Daoy (cell line): ENCODE results near the gene VSIG4. TPM values are rescaled to one million over a fixed set of nuclear protein-coding genes. Genes with fewer than 3 reads are reported as not detected.

Experiments
- DNase-seq: peaks from one replicate; pipeline ENCODE4 v3.0.0-alpha.2; 2015; ENCODE audit warnings: low read depth
- total RNA-seq: library from RNA; depleted of rRNA; stranded (reverse); fragments of >200 nt; shearing (Covaris generic); gene quantifications from 2 replicates; pipeline ENCODE4 v1.2.3, GENCODE V29; 2014

Gene VSIG4
- total RNA-seq, 1 experiment from 2014 or later: not detected

DNA sequence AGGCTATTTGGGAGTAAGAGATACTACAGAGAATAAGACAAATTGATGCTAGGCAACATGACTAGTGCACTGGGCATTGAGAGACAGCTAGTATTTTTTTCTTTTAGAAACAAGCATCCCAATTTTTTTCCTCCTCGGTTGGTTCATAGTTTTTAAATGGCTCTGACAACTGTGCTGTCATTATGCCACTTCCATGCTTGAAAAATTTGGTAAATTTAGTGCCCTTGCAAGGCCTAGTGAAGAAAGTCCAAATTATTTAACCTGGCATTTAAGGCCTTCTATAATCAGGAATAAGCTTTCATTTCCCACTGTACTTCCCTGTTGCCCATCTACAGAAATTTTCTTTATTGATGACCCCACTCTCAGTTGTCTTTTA, 15.8 kb downstream of the VSIG4 start:
- DNase-seq: no peak

DNA sequence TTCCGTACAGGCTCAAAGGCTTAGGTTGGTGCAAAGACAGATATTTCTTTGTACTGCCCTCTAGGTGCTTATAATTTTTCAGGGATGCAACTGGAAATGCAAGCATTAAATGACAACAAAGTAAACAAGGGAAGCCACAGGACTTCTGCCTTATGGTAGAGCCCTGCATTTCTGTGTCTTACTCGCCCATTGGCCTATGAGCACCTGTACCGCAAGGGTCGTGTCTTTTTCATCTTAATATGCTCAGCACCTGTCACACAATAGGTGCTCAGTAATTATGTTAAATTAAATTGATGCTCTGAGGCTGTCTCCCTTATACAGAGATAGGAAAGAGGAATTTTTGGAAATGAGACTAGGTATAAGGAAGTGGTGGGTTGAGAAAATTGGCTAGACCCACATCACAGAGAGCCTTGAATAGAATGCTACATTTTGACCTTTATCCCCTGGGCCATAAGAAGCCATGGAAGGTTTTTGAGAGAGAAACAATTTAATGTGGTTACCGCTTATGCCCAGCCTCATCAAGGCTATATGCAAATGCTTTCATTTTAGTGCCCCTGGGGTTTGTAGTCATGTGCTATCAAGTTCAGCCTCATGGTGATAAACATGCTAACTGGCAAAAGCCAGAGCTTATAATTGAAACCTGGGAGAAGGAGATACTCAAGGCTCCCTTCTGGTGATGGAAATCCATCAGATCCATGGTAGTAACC, 16.3 kb downstream of the VSIG4 start:
- DNase-seq: no peak

DNA sequence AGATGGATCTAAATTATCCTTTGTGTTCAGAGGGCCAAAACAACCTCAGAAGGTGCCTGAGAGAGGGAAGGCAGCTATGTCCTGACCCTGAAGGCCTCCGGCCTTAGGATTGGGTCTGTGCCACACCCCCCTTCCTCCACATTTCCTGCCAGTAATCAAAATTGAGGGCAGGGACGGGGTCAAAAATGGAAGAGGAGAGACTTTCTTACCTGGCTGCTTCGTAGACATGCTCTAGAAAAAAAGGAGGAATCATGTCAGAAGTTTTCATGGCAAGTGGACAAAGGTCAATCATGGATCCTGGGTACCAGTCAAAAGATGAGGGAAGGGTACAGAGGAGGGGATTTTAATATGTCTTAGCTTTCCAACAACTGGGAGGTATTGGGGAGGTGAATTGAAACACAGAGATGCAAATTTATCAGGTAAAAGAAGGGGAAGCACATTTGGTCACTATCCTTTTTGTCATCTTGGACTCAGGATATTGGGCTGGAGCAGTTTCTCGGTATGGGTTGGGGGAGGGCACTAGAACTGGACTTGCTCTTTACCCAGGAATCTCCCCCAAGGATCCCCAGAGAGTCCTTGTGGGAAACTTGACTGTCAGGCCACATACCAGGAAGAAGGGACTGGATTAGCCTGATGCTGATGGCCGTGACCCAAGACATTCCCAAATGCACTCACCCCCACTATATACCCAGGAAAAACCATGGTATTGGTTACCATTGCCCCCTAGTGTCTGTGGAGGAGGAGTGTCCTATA, 17.1 kb downstream of the VSIG4 start:
- no peak for DNase-seq

DNA sequence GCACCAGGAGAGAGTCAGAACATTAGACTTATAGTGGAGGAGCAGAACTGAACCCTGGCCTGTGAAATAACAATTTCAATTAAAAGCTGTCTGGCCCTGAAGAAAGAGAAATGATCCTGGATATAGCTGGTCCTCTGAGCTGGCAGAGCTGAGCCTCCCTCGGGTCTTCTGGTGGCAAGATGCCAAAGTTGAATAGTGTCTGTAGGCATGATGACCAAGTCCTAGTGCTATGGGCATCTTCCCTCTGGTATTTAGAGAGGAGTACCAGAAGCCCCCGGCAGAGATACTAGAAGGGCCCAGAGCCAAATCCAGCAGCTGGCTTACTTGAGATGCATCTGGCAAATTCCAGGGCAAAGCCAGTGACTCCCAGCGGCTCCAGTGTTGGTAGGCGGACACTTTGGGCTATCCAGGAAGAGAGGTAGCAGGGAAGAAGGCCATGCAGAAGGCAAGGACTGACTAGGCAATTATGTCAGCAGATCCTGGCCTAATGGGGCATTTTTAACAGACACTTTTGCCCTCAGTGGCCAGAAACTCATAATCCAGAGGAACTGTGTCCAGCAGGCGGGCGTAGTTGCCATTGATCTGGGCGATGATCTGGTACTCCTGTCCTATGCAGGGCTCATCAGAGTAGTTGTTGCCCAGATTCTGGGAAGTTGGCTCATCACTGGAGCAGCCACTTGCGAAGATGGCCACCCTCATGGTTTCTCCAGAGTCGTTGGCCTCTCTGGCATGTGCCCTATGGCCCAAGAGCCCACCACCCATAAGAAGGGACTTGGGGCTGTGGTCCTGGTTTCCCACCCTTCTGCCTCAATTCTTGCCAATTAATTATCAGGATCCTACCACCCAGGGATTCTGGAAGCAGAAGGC, 17.9 kb downstream of the VSIG4 start:
- DNase-seq: no peak

DNA sequence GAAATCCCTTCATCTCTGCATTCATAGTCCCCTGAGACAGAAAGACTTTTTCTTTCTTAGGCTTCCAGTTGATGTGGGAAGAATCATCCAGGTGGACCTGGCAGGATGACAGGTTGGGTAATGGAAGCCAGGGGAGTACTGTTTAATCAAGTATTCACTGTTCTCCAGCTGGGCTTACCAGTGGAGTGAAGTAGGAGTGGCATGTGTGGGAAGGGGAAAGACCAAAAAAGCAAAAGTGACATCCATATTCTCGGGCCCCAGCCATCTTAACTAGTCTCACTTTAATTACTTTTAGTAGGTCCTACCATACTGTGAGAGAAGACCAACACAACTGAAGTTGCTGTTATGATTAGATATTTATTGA, 18.5 kb downstream of the VSIG4 start:
- DNase-seq: no peak

DNA sequence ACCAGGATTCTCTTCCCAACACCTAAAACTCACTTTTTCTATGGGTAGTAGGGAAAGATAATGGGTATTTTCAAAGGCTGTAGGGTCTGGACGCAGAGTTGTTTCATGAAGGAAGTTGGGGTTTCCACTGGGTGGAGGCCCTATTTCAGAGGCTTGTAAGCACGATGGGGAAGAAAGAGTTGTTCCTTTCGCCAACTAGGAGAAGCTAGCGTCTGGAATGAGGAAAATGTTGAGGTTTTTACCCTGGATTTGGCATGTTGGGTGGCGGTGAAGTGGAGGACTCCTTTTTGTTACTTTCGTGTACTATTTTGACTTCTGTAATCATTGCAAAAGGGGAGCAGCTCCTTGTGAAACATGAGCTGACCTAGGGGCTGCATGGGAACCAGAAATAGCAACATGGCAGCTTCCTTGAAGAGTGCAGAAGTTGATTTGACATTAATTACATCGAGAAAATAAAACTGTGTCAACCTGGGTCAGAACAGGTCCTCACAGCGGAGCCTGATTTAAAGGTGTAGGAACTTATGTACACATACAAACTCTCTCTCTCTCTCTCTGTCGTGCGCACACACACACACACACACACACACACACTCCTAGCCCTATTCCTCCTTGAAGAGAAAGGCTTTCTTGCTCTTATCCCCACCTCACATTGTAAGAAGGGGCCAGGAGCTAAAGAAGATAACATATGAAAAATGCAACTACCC, 19.1 kb downstream of the VSIG4 start:
- no peak for DNase-seq

DNA sequence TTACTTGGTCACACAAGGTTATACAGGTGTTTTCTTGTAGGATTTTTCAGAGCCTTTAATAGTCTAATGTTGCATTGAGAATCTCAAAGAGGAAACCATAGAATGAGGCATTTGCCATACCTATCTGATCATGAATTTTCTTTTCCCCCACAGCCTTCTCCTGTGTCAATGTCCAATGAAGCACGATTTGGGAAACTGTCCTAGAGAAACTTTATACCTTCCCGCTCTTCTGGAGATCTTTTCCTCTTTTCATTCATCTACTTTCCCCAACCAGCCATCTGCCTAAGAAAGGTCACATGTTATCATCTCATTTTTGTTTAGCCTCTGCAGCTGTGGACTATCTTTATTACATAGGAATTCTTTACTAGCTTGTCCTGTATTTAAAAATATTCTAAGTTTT, 19.9 kb downstream of the VSIG4 start:
- DNase-seq: no peak

DNA sequence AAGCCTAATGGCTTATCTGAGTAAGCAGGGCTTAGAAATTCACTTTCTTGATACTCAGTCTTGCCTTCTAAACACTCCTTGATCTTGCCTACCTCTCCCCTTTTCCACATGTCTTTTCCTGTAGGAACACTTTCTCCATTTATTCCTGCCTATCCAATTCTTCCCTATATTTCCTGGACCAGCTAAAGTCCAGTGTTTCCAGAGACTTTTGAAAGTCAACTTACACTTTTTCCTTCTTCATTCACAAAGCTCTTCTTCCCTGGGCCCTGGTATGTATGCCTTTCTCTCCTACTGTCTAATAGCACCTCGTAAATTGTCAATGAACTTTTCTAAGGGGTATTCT, 20.6 kb downstream of the VSIG4 start:
- no peak for DNase-seq

DNA sequence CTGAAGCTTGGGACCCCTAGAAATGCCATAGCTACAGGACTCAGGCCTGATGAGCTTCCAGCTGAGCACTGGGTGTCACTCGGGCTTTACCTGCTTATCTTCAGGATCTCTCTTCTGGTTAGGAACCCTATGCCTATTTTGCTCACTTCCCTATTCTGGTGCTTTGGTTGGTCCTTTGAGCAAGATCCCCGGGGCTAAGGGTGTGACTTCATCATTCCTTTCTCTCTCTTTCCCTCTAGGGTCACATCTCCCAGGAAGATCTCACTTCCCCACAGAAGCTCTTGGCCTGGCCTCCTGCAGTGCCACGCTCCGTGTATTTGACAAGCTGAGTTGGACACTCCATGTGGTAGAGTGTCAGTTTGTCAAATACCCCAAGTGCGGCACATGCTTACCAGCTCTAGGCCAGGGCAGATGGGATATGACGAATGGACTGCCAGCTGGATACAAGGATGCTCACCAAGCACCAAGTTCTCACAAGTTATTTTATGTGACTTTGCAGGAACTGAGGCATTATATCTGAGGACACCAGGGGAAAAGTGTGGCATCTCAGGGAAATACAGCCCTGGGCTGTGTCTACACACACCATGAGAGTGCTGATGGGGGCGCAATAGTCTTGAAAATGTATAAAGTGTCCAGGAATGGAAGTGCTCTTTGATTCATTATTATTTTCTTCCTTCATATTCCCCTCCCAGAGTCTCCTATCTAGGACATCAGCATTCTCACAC, 21.1 kb downstream of the VSIG4 start:
- DNase-seq: no peak

DNA sequence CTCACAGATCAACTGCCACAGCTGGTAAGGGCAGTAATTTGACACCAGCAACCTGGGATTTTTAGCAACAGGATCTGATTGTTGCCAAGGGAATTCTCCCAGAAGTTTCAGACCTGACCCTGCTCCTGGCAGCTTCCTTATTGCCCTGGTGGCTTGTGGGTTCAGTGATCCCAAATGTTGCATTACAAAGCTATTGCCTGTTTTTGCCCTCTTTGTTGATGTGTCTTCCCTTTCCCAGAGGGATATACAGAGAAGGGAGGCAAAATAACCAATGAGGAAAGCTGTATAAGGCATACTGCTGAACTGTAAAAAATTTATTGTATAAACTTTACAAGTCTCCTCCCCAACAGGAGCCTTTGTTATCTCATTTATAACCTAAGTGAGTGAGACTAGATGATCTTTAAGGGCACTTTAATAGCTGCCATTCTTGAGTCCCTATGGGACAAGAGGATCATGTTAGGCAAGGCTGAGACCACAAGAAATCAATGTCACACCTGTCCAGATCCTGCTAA, 22.2 kb downstream of the VSIG4 start:
- no peak for DNase-seq

DNA sequence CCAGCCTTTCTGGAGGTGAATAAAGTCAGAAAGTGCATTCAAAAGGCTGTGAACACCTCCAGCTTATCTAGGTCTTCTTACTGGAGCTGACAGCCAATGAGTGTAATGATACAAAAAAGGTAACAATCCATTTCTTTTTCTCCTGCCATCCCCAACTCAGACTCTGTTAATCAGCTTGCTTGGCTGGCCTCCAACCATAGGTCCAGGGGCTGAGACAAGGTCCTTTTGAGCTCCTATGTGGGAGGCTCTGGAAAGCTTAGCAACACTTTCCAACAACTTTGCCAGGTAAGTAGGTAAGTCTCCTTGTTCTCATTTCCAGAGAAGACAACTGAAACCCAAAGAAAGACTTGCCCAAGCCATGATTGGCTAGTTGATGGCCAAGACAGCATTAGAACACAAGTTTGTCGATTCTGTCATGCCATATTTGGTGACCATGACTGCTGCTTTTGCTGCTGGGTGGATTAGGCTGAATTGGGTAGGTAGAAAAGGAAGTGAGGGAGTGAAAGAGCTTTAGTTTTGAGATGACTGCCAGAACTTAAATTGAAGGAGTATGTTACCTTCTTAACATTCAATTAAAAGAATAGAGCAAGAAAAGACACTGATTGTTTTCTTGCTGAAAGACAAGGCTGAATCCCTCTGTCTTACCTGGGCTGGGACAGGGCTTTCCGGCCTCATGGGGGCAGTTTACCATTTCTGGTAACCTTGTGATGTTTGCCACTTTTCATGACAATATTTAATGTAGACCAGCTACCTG, 22.8 kb downstream of the VSIG4 start:
- no peak for DNase-seq

DNA sequence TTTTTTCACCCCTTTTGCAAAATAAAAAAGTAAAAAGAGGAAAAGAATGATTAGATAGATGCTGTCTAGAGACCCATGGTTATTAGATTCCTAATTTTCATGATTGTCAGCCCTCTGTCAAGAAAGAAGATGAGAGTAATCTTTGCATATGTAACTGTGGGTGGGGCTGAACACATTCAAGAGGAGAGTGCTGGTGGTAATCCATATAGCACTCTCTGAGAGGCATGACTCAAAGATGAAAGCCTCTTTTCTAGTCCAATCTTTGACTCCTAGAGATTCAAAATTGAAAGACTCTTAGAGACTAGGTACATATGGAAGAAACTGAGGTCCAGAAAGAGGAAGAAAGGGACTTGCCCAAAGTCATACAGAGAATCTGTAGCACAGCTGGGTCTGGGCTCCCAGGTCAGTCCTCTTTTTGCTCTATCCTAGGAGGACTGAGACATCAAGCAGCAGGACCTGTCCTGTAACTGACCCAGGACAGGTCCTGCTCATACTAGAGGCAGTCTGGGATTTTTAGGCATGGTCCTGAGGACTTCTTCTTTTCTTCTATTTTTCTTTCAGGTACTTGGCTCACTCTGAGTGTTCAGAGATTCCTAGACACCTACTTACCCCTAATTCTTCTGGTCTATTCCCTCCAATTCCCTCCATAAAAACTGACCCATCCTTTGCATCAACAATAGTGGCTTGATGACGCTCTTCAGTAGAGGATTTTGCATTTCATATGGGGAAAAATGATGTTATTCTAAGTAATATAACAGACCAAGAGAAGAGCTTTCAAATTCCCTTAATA, 23.8 kb downstream of the VSIG4 start:
- no peak for DNase-seq

DNA sequence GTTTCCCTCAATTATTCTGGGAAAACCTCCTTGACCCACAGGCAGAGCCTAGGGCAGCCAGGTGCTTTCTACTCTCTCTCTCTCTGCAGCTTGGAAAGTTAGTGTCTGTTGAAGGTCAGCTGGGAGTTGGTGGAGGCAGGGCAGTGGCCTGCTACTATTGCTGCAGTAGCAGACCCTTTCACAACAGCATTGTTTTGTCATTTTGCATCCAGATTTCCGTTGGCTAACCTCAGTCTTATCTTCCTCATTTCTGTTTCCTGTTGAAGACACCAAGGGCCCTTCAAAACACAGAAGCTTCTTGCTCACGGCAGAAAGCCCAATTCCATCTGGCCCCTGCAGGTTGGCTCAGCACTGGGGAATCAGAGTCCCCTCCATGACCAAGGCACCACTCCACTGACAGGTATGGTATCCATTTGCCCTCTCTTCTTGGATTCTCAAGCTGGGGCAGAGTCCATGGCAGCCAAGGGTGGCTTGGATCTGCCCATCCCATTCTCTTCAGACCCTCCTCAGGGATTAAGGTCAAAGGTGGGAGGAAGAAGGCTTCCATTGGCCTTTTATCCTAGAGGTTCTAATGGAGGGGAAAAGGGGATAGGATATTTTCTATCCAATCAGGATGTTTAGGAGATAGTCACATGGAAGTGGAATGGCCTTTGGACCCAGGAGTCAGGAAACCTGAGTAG, 24.6 kb downstream of the VSIG4 start:
- DNase-seq: no peak

DNA sequence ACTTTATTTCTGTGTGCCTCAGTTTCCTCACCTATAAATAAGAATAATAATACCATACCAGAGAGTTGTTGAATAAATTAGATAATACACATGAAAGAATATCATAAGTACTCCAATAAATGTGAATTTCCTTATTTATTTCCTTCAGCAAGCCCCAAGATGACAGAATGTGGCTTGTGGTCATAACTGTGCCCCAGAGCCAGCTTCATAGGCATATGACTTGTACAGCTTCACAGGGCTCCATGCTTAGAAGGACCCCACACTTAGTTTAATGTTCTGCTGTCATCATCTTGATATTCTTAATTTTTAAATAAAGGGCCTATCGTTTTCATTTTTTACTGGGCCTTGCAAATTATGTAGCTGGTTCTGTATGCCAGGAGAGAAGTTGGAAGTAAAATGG, 25.3 kb downstream of the VSIG4 start:
- DNase-seq: no peak

DNA sequence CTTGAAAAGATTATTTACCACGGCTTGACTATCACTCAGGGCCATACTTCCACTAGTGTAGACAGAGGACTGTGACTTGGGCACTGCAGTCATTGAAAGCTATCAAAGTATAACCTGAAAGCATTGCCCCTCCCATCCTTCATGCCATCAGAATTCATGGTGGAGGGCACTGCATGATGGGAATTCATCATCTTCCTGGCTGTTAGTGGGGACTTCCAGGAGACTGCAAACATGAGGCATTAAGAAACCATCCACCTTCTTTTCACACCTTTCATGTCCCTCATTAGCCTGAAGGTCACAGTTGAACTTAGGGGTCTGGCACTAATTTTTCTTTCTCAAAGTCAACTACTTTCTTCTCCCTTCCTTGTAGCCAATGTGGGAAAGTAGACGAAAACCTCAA, 25.8 kb downstream of the VSIG4 start:
- DNase-seq: no peak

DNA sequence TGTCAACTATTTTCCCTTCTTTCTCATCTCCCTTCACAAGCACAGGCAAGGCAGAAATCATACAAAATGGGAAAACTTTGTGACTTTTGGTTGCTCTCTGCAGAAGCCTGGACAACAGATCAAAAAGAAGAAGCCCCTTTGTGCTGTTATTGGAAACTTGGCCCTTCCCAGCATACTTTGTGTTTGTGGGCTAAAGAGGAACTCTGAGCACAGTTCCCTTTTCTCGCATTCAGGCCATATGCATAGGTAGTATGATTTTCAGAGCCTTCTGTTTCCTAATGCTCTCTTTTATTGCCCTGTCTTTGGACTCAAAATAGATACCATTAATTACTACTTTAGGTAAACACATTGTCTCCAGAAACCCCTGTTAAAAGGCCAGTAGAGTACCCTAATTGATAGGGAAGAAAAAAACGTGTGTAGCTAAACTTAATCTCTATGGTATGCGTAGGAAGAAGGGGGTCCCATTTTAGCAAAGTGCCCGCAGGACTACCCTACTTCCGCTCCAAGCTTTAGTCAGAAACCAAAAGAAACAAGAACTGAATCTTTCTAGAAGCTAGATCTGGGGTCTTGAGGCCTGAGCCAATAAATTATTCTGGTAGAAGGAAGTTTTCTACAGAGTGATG, 26.6 kb downstream of the VSIG4 start:
- DNase-seq: no peak

DNA sequence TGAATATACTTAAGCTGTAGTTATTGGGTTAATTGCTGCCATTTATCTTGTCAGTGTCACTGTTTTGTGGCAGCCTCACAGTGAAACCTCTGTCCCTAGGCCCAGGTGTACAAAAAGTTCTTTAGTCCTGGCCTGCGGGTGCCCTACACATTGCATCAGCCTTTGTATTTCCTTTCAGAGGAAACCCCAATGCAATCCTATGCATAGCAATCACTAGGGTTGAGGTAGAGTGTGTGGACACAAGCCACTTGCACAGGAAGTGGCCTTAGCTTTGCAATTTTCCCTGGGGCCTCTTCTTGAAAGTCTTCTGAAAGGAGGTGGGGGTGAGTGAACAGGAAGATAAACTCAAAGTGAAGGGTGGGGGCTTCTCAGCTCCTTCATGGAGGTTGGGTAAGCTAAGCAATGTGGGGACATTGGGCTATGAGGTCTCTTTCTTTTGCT, 27.8 kb downstream of the VSIG4 start:
- DNase-seq: no peak

DNA sequence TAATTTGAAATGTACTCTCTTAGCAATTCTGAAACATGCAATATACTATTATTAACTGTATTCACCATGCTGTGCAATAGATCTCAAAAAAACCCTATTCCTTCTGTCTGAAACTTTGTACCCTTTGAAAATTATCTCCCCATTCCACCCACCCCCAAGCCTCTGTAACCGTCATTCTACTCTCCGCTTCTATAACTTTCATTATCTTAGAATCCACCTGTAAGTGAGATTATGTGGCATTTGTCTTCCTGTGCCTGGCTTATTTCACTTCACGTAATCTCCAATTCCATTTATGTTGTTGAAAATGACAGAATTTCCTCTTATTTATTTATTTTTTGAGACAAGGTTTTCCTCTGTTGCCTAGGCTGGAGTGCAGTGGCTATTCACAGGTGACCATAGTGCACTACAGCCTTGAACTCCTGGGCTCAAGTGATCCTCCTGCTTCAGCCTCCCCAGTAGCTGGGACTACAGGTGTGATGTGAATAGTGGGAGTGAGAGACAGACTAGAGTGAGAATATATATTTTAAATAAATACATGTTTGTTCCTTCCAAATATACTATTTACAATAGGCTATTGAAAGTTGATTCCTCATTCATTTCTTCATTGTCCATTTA, 30.5 kb downstream of the VSIG4 start:
- DNase-seq: no peak
